OCI-M2 (cell line): ENCODE results near the gene VMP1.
"Not testable (repeated sequence)": the region's sequence is repeated elsewhere in the genome, so short reads cannot be mapped to it uniquely, and the experiment has no call there.

Experiments used
- DNase-seq: peaks from one replicate; lab custom pipeline; 2025; ENCODE audit not compliant: unreplicated experiment; lab: John Stamatoyannopoulos, UW

The VMP1 gene

GRCh38 chr17:59856859-59857794 is 149.7 kb downstream of the VMP1 start:
- DNase-seq: no peak

GRCh38 chr17:59858167-59858816 is 150.8 kb downstream of the VMP1 start:
- no peak for DNase-seq

- no peak for DNase-seq
Observed at GRCh38 chr17:59858932-59859331, 151.5 kb downstream of the VMP1 start.

GRCh38 chr17:59859444-59860025 is 152.1 kb downstream of the VMP1 start:
- DNase-seq: no peak

- no peak for DNase-seq
Observed at GRCh38 chr17:59863616-59864015, 156.2 kb downstream of the VMP1 start.

GRCh38 chr17:59869941-59870218 is 162.4 kb downstream of the VMP1 start:
- DNase-seq: no peak

GRCh38 chr17:59870482-59870881 is 163.0 kb downstream of the VMP1 start:
- no peak for DNase-seq

- DNase-seq: no peak
Observed at GRCh38 chr17:59872351-59872750, 164.9 kb downstream of the VMP1 start.

GRCh38 chr17:59873414-59873813 is 166.0 kb downstream of the VMP1 start:
- DNase-seq: not testable (repeated sequence)

GRCh38 chr17:59874376-59874775 is 166.9 kb downstream of the VMP1 start:
- DNase-seq: no peak

- DNase-seq: no peak
Observed at GRCh38 chr17:59876107-59876506, 168.7 kb downstream of the VMP1 start.

GRCh38 chr17:59877965-59878364 is 170.5 kb downstream of the VMP1 start:
- no peak for DNase-seq

- no peak for DNase-seq
Observed at GRCh38 chr17:59878624-59879023, 171.2 kb downstream of the VMP1 start.

GRCh38 chr17:59884861-59885260 is 177.4 kb downstream of the VMP1 start:
- DNase-seq: no peak

GRCh38 chr17:59888145-59888750 is 180.8 kb downstream of the VMP1 start:
- DNase-seq: no peak

GRCh38 chr17:59890720-59891119 is 183.3 kb downstream of the VMP1 start:
- DNase-seq: no peak
